Erythroblast (primary cell): ENCODE results near the gene PGLYRP3.

Source experiments
- GATA1 ChIP-seq: IDR thresholded peaks from 2 replicates; pipeline ENCODE4 v1.6.1; 2011; ENCODE audit warnings: low read depth, mild to moderate bottlenecking, control low read depth, low read length, moderate library complexity
- POLR2A ChIP-seq: IDR thresholded peaks from 2 replicates; pipeline ENCODE4 v1.6.1; 2011; ENCODE audit warnings: mild to moderate bottlenecking, low read length

DNA sequence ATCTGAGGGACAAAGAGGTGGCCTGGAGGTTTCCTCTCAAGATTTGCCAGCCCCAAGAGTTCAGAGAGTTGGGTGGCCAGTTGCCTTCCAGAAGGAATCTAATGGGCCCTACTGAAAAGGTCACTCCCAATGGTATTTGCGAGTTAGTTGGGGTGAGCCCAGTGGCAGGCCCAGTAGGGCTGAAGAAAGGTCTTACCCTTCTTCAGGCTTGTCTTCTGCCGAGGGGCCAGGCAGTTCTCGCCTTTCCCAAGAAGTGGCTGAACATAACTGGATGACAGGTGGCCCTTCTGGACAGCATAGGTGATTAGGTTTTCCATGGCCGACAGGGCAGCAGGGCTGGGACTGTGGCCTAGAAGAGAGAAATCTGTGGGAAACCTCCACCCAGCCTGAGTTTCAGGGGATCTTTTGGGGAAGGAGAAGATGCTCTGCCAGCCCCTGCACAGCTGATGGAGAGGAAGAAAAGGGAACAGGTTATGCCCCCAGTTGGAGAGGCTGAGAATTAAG lies 28.7 kb upstream of the PGLYRP3 start:
- TF ChIP-seq POLR2A (no peak), GATA1 (no peak)
